K562 (cell line): ENCODE measurements around the gene TOM1. TPM values are rescaled to one million over a fixed set of nuclear protein-coding genes. Genes with fewer than 3 reads are reported as not detected.

Experiments used
- CCNT2 ChIP-seq: IDR thresholded peaks from 2 replicates; pipeline ENCODE4 v1.6.1; 2011; ENCODE audit warnings: borderline replicate concordance, low read depth, mild to moderate bottlenecking, moderate library complexity, mixed read lengths, low read length; ENCODE audit not compliant: insufficient read length; ENCODE audit errors: extremely low read depth
- DIDO1 ChIP-seq: fragments of 450-650 bp; IDR thresholded peaks from 2 replicates; pipeline ENCODE4 v1.6.1; 2016; ENCODE audit warnings: low read depth, missing biosample characterization, missing genetic modification characterization
- FOXM1 ChIP-seq, 2 experiments: fragments of 450-650 bp in 1 of 2; sonication (generic) in 1 of 2; formaldehyde crosslinking in 1 of 2; IDR thresholded peaks; 2 replicates each; pipeline versions ENCODE4 v1.6.1 to v1.9.0; 2017 to 2022; ENCODE audit warnings: low read depth in 2 of 2, mild to moderate bottlenecking in 2 of 2, missing genetic modification reagents in 1 of 2, moderate library complexity in 1 of 2
- GABPB2 ChIP-seq: fragments of 250-450 bp; sonication (Bioruptor Pico); conservative IDR thresholded peaks from 2 replicates; pipeline ENCODE4 v1.5.1; 2021; ENCODE audit warnings: mild to moderate bottlenecking
- MCM5 ChIP-seq: fragments of 450-650 bp; IDR thresholded peaks from 2 replicates; pipeline ENCODE4 v1.6.1; 2016; ENCODE audit warnings: low read depth
- NEUROD1 ChIP-seq: fragments of 150-350 bp; IDR thresholded peaks from 2 replicates; pipeline ENCODE4 v1.6.1; 2014; ENCODE audit warnings: borderline replicate concordance, low read length, low read depth; ENCODE audit not compliant: partially characterized antibody
- NFATC3 ChIP-seq: fragments of 450-650 bp; IDR thresholded peaks from 2 replicates; pipeline ENCODE4 v1.6.1; 2017; ENCODE audit warnings: mild to moderate bottlenecking
- RNF2 ChIP-seq: sonication (generic); IDR thresholded peaks from 2 replicates; pipeline ENCODE4 v1.6.1; 2016
- TRIM24 ChIP-seq, 2 experiments: fragments of 450-650 bp; IDR thresholded peaks; 2 replicates each; pipeline ENCODE4 v1.6.1; 2016
- polyA plus RNA-seq, 8 experiments: library from polyadenylated mRNA; depleted of rRNA in 4 of 8; stranded (reverse) in 5 of 8; unstranded in 3 of 8; fragments of >200 nt; fragmentation: Nextera tagmentation in 2 of 8; fragmentation: Illumina TruSeq in 1 of 8; extraction: Ambion mirVana in 2 of 8; extraction: Trizol in 1 of 8; gene quantifications; 2 replicates each; pipeline versions ENCODE4 v1.2.1 to v1.2.3, GENCODE V29; 2011 to 2014; ENCODE audit warnings: inconsistent platforms in 1 of 8, missing spikeins in 1 of 8
- total RNA-seq, 7 experiments: library from RNA; depleted of rRNA in 6 of 7; stranded (reverse); fragments of >200 nt in 6 of 7; fragmentation: Illumina TruSeq in 2 of 7; extraction: Trizol in 2 of 7; gene quantifications; 2 replicates each; pipeline versions ENCODE4 v1.2.1 to v1.2.3, GENCODE V29; 2011 to 2021; ENCODE audit warnings: low replicate concordance in 1 of 7
- TF ChIP-seq, protein P1 (sequence below), 2 experiments: fragments of 450-650 bp in 1 of 2; sonication (generic) in 1 of 2; formaldehyde crosslinking in 1 of 2; IDR thresholded peaks; 2 replicates each; pipeline versions ENCODE4 v1.7.1 to v1.9.0; 2016 to 2022; ENCODE audit warnings: inconsistent platforms in 1 of 2, mild to moderate bottlenecking in 1 of 2, missing genetic modification reagents in 1 of 2
- TF ChIP-seq, protein P2 (sequence below): sonication (generic); formaldehyde crosslinking; IDR thresholded peaks from 2 replicates; pipeline ENCODE4 v1.8.0; 2022; ENCODE audit warnings: missing genetic modification reagents, mild to moderate bottlenecking, moderate library complexity, borderline replicate concordance
- TF ChIP-seq, protein P3 (sequence below), 2 experiments: fragments of 250-450 bp in 1 of 2; fragments of 450-650 bp in 1 of 2; sonication (Bioruptor Pico) in 1 of 2; IDR thresholded peaks; 2 replicates each; pipeline versions ENCODE4 v1.6.1 to v1.8.0; 2016 to 2021; ENCODE audit warnings: mild to moderate bottlenecking in 2 of 2, moderate library complexity in 2 of 2, missing compliant biosample characterization in 1 of 2, missing genetic modification characterization in 1 of 2
- TF ChIP-seq, protein P4 (sequence below): fragments of 250-450 bp; sonication (Bioruptor Pico); IDR thresholded peaks from 2 replicates; pipeline ENCODE4 v1.4.0; 2020; ENCODE audit warnings: borderline replicate concordance

TOM1 gene
- total and polyA plus RNA-seq, 9 of the 15 experiments (the other 6 are each of a cell fraction or from before 2014, with no cell fraction given): 0.64 to 20.6 (median 12.0) TPM

DNA sequence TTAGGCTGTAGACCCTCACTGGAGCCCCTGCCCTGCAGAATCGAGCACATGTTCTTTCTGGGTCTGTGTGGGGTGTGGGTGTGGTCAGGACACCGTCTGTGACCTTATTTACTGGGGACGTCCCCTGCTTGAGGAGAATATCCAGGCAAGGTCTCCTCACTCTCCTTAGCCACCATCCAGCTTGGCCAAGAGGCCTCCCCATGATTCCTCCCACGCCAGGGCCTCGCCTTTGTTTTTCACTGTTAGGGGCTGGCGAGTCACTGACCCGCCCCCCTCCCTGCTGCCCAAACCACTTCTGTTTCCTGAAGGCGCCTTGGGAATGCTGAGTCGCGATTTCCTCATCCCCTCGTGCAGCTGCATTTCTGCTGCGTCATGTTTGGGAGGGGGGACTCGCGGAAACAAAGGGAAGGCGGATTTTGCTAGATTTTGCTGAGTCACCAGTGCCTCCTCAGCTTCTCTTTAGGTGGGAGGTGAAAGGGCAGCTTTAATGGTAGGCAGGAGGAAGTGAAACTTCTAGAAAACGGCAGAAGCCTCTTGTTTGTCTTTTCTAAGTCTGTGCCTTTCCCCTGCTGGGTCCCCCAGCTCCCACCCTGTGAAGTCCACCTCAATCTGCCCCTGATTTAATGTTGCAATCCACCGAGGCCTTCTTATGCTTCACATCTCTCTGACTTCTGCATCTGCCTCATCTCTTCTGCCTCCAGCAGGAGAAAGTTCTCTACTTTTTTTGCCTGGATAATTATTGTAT lies 77.2 kb downstream of the TOM1 start (continued):
- TF ChIP-seq, protein P1, sequence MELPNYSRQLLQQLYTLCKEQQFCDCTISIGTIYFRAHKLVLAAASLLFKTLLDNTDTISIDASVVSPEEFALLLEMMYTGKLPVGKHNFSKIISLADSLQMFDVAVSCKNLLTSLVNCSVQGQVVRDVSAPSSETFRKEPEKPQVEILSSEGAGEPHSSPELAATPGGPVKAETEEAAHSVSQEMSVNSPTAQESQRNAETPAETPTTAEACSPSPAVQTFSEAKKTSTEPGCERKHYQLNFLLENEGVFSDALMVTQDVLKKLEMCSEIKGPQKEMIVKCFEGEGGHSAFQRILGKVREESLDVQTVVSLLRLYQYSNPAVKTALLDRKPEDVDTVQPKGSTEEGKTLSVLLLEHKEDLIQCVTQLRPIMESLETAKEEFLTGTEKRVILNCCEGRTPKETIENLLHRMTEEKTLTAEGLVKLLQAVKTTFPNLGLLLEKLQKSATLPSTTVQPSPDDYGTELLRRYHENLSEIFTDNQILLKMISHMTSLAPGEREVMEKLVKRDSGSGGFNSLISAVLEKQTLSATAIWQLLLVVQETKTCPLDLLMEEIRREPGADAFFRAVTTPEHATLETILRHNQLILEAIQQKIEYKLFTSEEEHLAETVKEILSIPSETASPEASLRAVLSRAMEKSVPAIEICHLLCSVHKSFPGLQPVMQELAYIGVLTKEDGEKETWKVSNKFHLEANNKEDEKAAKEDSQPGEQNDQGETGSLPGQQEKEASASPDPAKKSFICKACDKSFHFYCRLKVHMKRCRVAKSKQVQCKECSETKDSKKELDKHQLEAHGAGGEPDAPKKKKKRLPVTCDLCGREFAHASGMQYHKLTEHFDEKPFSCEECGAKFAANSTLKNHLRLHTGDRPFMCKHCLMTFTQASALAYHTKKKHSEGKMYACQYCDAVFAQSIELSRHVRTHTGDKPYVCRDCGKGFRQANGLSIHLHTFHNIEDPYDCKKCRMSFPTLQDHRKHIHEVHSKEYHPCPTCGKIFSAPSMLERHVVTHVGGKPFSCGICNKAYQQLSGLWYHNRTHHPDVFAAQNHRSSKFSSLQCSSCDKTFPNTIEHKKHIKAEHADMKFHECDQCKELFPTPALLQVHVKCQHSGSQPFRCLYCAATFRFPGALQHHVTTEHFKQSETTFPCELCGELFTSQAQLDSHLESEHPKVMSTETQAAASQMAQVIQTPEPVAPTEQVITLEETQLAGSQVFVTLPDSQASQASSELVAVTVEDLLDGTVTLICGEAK (IDR thresholded peaks at IDR 0.05): no peak
- TF ChIP-seq, protein P1 (CRISPR knock-in tag; IDR thresholded peaks at IDR 0.05): no peak
- TF ChIP-seq, protein P2, sequence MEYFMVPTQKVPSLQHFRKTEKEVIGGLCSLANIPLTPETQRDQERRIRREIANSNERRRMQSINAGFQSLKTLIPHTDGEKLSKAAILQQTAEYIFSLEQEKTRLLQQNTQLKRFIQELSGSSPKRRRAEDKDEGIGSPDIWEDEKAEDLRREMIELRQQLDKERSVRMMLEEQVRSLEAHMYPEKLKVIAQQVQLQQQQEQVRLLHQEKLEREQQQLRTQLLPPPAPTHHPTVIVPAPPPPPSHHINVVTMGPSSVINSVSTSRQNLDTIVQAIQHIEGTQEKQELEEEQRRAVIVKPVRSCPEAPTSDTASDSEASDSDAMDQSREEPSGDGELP (CRISPR knock-in tag): peak; percentile 94
- TF ChIP-seq NFATC3 (0 out of 2 replicates have a peak, but pooled peaks have one; percentile 38), MCM5 (no peak), GABPB2 (CRISPR knock-in tag) (no peak), TRIM24 (IDR thresholded peaks at IDR 0.05) (peak; percentile 86 to 90), DIDO1 (tag) (no peak), FOXM1 (IDR thresholded peaks at IDR 0.05; ENCODE audit: low read depth) (no peak; the same call in 1 of the 2 replicates), FOXM1 (CRISPR knock-in tag; IDR thresholded peaks at IDR 0.05; ENCODE audit: low read depth) (no peak), RNF2 (peak; percentile 49; the same call in 1 of the 2 replicates), CCNT2 (peak; percentile 41), NEUROD1 (peak; percentile 66)
- TF ChIP-seq, protein P3, sequence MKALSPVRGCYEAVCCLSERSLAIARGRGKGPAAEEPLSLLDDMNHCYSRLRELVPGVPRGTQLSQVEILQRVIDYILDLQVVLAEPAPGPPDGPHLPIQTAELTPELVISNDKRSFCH (CRISPR knock-in tag; IDR thresholded peaks at IDR 0.05): no peak
- TF ChIP-seq, protein P3 (tag; IDR thresholded peaks at IDR 0.05): peak; percentile 64; the same call in 1 of the 2 replicates
- TF ChIP-seq, protein P4, sequence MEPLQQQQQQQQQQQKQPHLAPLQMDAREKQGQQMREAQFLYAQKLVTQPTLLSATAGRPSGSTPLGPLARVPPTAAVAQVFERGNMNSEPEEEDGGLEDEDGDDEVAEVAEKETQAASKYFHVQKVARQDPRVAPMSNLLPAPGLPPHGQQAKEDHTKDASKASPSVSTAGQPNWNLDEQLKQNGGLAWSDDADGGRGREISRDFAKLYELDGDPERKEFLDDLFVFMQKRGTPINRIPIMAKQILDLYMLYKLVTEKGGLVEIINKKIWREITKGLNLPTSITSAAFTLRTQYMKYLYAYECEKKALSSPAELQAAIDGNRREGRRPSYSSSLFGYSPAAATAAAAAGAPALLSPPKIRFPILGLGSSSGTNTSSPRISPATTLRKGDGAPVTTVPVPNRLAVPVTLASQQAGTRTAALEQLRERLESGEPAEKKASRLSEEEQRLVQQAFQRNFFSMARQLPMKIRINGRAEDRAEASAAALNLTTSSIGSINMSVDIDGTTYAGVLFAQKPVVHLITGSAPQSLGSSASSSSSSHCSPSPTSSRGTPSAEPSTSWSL: no peak
